GM12878 (cell line): ENCODE results near the gene CNOT11. TPM values are rescaled to one million over a fixed set of nuclear protein-coding genes. Genes with fewer than 3 reads are reported as not detected.

Experiments
- ATAC-seq: fragments of 200-7000 bp; cut with Tn5 transposase; 3 replicates; pipeline ENCODE4 v1.9.1; 2020; ENCODE audit warnings: mild to moderate bottlenecking, moderate library complexity
- BruUV-seq: library from RNA; stranded (reverse); fragments of 400-500 nt; replicated peaks from 2 replicates; lab custom pipeline; 2021; lab: Mats Ljungman, UMichigan
- CTCF ChIA-PET: fragments of 300-600 bp; sonication (Branson Sonifier 250); formaldehyde crosslinking; extraction: SDS; loops from one replicate; lab custom pipeline; 2021; ENCODE audit warnings: inconsistent platforms; lab: Yijun Ruan, JAX
- POLR2A ChIA-PET: fragments of 350-600 bp; formaldehyde crosslinking; extraction: SDS; loops from one replicate; lab custom pipeline; 2021; ENCODE audit warnings: inconsistent platforms; lab: Charles Lee
- RAD21 ChIA-PET: fragments of 300-600 bp; sonication (Branson Sonifier 250); formaldehyde crosslinking; loops from one replicate; lab custom pipeline; 2023; ENCODE audit warnings: antibody characterized with exemption; ENCODE audit not compliant: unreplicated experiment; lab: Charles Lee
- SMC1A ChIA-PET: fragments of 300-600 bp; sonication (Branson Sonifier 250); formaldehyde crosslinking; loops from one replicate; lab custom pipeline; 2023; ENCODE audit not compliant: unreplicated experiment, uncharacterized antibody; lab: Charles Lee
- DNase-seq: peaks from one replicate; pipeline ENCODE4 v3.0.0-alpha.2; 2011; ENCODE audit warnings: low read depth, low spot score
- FAIRE-seq: peaks from 3 replicates; lab custom pipeline; 2011; peaks lifted over from hg19 to GRCh38; lab: Jason Lieb, UNC
- H2AFZ ChIP-seq: 2 replicates; pipeline ENCODE4 v1.6.0; 2011; ENCODE audit warnings: low read depth, low read length, control low read depth; ENCODE audit not compliant: control insufficient read depth
- H3K27ac ChIP-seq: 2 replicates; pipeline ENCODE4 v1.5.1; 2011; ENCODE audit warnings: control low read depth; ENCODE audit not compliant: control insufficient read depth, insufficient read depth
- H3K27me3 ChIP-seq, 2 experiments: replicated peaks in 1 of 2; 2 replicates each; pipeline versions ENCODE4 v1.6.0 to v1.6.1; 2011; ENCODE audit warnings: low read length in 1 of 2; ENCODE audit not compliant: control insufficient read depth in 2 of 2, insufficient read depth in 2 of 2
- H3K36me3 ChIP-seq, 2 experiments: 2 replicates each; pipeline ENCODE4 v1.5.1; 2011; ENCODE audit warnings: low read length in 1 of 2; ENCODE audit not compliant: control insufficient read depth in 2 of 2, insufficient read depth in 2 of 2
- H3K4me1 ChIP-seq: 2 replicates; pipeline ENCODE4 v1.6.1; 2011; ENCODE audit warnings: mild to moderate bottlenecking, low read length, moderate library complexity, mixed read lengths; ENCODE audit not compliant: control insufficient read depth, insufficient read depth
- H3K4me2 ChIP-seq: 2 replicates; pipeline ENCODE4 v1.6.0; 2011; ENCODE audit warnings: control low read depth; ENCODE audit not compliant: control insufficient read depth, insufficient read depth
- H3K4me3 ChIP-seq: fragments of 200-600 bp; sonication (generic); 2 replicates; pipeline ENCODE4 v1.5.1; 2016
- H3K79me2 ChIP-seq: 2 replicates; pipeline ENCODE4 v1.6.0; 2011; ENCODE audit warnings: low read length; ENCODE audit not compliant: control insufficient read depth, insufficient read depth
- H3K9ac ChIP-seq: 2 replicates; pipeline ENCODE4 v1.8.0; 2011; ENCODE audit warnings: low read length, control low read depth, mixed read lengths; ENCODE audit not compliant: control insufficient read depth, insufficient read depth
- H3K9me3 ChIP-seq: replicated peaks from 3 replicates; pipeline ENCODE4 v1.5.1; 2011; ENCODE audit warnings: mild to moderate bottlenecking, low read length; ENCODE audit not compliant: control insufficient read depth, insufficient read depth
- H4K20me1 ChIP-seq: 2 replicates; pipeline ENCODE4 v1.6.0; 2011; ENCODE audit not compliant: control insufficient read depth, insufficient read depth
- ATF7 ChIP-seq: fragments of 450-650 bp; IDR thresholded peaks from 2 replicates; pipeline ENCODE4 v1.6.1; 2016; ENCODE audit warnings: low read depth, mild to moderate bottlenecking
- BHLHE40 ChIP-seq, 2 experiments: fragments of 450-650 bp in 1 of 2; IDR thresholded peaks; 2 replicates each; pipeline ENCODE4 v1.6.1; 2011 to 2017; ENCODE audit warnings: low read depth in 2 of 2, borderline replicate concordance in 1 of 2, improper control_type of control experiment in 1 of 2, low read length in 1 of 2, mild to moderate bottlenecking in 1 of 2
- DPF2 ChIP-seq: fragments of 450-650 bp; IDR thresholded peaks from 2 replicates; pipeline ENCODE4 v1.6.1; 2017; ENCODE audit warnings: mild to moderate bottlenecking
- HDGF ChIP-seq: fragments of 450-650 bp; IDR thresholded peaks from 2 replicates; pipeline ENCODE4 v1.6.1; 2016; ENCODE audit warnings: antibody characterized with exemption
- IKZF1 ChIP-seq: fragments of 450-650 bp; conservative IDR thresholded peaks from 2 replicates; pipeline ENCODE4 v1.6.1; 2017; ENCODE audit warnings: antibody characterized with exemption, mild to moderate bottlenecking
- KDM1A ChIP-seq: fragments of 200-600 bp; sonication (generic); IDR thresholded peaks from 2 replicates; pipeline ENCODE4 v1.6.1; 2016; ENCODE audit warnings: borderline replicate concordance
- NBN ChIP-seq: fragments of 450-650 bp; IDR thresholded peaks from 2 replicates; pipeline ENCODE4 v1.6.1; 2016
- NFXL1 ChIP-seq: fragments of 450-650 bp; IDR thresholded peaks from 2 replicates; pipeline ENCODE4 v1.6.1; 2017; ENCODE audit warnings: antibody characterized with exemption, mild to moderate bottlenecking, borderline replicate concordance
- SREBF2 ChIP-seq: IDR thresholded peaks from 2 replicates; pipeline ENCODE4 v1.6.1; 2012; ENCODE audit warnings: mild to moderate bottlenecking, low read length
- STAT3 ChIP-seq: IDR thresholded peaks from 2 replicates; pipeline ENCODE4 v1.6.1; 2011; ENCODE audit warnings: low read depth, low read length, improper control_type of control experiment
- TCF3 ChIP-seq: IDR thresholded peaks from 2 replicates; pipeline ENCODE4 v1.6.1; 2012; ENCODE audit warnings: low read depth, mild to moderate bottlenecking, low read length, borderline replicate concordance; ENCODE audit not compliant: insufficient read depth
- WGBS: methylation state at CpG from one replicate; pipeline ENCODE4 v1.1.6; 2016; ENCODE audit warnings: low lambda C conversion rate; ENCODE audit not compliant: insufficient replicate concordance, insufficient coverage; ENCODE audit errors: missing lambda C conversion rate; 5-methylcytosine and 5-hydroxymethylcytosine counted together
- in situ Hi-C: fragments of 300-500 bp; cut with MboI; formaldehyde crosslinking; loops from 9 replicates; pipeline ENCODE4 v1.14.3; 2018; ENCODE audit warnings: mixed read lengths
- intact Hi-C: fragments of 100-400 bp; cut with micrococcal nuclease; formaldehyde crosslinking; loops from one replicate; pipeline ENCODE4 v1.14.2; 2022; ENCODE audit not compliant: unreplicated experiment
- polyA plus RNA-seq, 11 experiments: library from polyadenylated mRNA; depleted of rRNA in 4 of 11; unstranded in 6 of 11; stranded (reverse) in 5 of 11; fragments of >200 nt; fragmentation: Nextera tagmentation in 4 of 11; fragmentation: Illumina TruSeq in 1 of 11; extraction: Ambion mirVana in 4 of 11; extraction: Trizol in 1 of 11; gene quantifications; 1 replicate in 1 of 11; 2 replicates in 10 of 11; pipeline versions ENCODE4 v1.2.1 to v1.2.3, GENCODE V29; 2011 to 2016; ENCODE audit warnings: inconsistent platforms in 2 of 11, missing spikeins in 2 of 11, low read depth in 1 of 11
- total RNA-seq, 4 experiments: library from RNA; depleted of rRNA in 3 of 4; stranded (reverse); fragments of >200 nt in 3 of 4; fragmentation: Illumina TruSeq in 1 of 4; extraction: Trizol in 1 of 4; gene quantifications; 2 replicates each; pipeline versions ENCODE4 v1.2.1 to v1.2.3, GENCODE V29; 2013 to 2021
- TF ChIP-seq, protein P1 (sequence below): IDR thresholded peaks from 2 replicates; pipeline ENCODE4 v1.6.1; 2011; ENCODE audit warnings: borderline replicate concordance, low read depth, mild to moderate bottlenecking, moderate library complexity, low read length; ENCODE audit not compliant: insufficient read depth, poor library complexity, severe bottlenecking
- TF ChIP-seq, protein P2 (sequence below): fragments of 150-350 bp; IDR thresholded peaks from 2 replicates; pipeline ENCODE4 v1.6.1; 2014; ENCODE audit warnings: mild to moderate bottlenecking, low read depth, low read length
- TF ChIP-seq, protein P3 (sequence below): fragments of 450-650 bp; IDR thresholded peaks from 2 replicates; pipeline ENCODE4 v1.6.1; 2014; ENCODE audit warnings: mild to moderate bottlenecking
- TF ChIP-seq, protein P4 (sequence below): fragments of 450-650 bp; IDR thresholded peaks from 2 replicates; pipeline ENCODE4 v1.6.1; 2017; ENCODE audit warnings: antibody characterized with exemption, mild to moderate bottlenecking, moderate library complexity

The CNOT11 gene
- total and polyA plus RNA-seq, 10 of the 15 experiments (the other 5 are each of a cell fraction or from before 2014, with no cell fraction given) = 10.8 to 111 (median 50.5) TPM

DNA sequence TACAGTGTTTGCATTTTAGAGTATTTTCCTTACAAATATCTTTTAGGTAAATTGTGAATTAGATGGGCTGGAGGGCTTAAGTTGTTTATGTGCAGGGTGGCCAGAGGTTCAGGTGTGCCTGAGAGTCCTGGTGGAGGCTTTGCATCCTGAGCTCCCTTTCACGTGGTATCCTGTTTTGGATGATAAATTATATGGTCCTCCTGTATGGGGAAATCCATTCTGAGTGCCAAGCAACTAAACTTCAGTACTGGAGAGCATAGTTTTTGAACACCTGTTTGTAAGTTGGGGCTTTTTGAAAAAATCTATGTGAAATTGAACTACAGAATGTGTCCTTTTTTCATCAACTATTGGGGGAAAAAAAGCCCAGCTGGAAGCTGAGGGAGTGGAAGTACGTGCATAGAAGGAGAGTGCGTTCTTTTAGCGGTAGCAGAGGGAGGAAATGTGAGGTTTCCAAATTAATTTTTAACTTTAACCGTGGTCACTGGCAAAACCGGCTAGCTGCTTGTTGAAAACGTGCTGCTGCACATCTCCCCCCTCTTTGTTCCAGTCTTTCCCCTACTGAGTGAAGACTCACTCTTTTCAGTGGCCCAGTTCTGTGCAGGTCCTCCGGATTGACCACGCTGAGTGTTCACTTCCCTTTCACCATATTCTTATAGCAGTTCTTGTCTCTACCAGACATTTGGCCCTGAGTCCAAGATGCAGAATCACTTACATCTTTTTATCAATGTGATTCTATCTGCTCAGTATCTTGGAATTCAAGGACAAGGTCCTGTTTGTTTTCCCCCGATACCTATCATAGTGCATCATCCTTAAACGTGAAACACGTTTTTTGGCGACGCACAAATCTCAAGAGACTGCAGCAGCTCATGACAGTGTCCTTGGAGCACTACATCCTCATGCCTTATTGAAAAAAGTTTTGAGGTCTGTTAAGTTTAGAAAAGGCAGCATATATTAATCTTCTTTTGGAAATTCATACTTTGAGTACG, 15.3 kb downstream of the CNOT11 start:
- 82% methylated on average over 15 of the region's 15 CpGs for WGBS
- peak; percentile 77 for ATAC-seq
- TF ChIP-seq IKZF1 (peak; percentile 63), NFXL1 (no peak), STAT3 (no peak), NBN (peak; percentile 39; the same call in 1 of the 2 replicates), ATF7 (0 out of 2 replicates have a peak, but pooled peaks have one; percentile 25), SREBF2 (no peak), TCF3 (no peak), BHLHE40 (IDR thresholded peaks at IDR 0.05; ENCODE audit: borderline replicate concordance in 1 of 2, low read depth in 2 of 2, low read length in 1 of 2) (peak; percentile 89 to 92), HDGF (no peak), DPF2 (no peak), KDM1A (no peak)
- TF ChIP-seq, protein P1, sequence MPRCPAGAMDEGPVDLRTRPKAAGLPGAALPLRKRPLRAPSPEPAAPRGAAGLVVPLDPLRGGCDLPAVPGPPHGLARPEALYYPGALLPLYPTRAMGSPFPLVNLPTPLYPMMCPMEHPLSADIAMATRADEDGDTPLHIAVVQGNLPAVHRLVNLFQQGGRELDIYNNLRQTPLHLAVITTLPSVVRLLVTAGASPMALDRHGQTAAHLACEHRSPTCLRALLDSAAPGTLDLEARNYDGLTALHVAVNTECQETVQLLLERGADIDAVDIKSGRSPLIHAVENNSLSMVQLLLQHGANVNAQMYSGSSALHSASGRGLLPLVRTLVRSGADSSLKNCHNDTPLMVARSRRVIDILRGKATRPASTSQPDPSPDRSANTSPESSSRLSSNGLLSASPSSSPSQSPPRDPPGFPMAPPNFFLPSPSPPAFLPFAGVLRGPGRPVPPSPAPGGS = no peak
- TF ChIP-seq, protein P2, sequence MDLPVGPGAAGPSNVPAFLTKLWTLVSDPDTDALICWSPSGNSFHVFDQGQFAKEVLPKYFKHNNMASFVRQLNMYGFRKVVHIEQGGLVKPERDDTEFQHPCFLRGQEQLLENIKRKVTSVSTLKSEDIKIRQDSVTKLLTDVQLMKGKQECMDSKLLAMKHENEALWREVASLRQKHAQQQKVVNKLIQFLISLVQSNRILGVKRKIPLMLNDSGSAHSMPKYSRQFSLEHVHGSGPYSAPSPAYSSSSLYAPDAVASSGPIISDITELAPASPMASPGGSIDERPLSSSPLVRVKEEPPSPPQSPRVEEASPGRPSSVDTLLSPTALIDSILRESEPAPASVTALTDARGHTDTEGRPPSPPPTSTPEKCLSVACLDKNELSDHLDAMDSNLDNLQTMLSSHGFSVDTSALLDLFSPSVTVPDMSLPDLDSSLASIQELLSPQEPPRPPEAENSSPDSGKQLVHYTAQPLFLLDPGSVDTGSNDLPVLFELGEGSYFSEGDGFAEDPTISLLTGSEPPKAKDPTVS = no peak
- TF ChIP-seq, protein P3, sequence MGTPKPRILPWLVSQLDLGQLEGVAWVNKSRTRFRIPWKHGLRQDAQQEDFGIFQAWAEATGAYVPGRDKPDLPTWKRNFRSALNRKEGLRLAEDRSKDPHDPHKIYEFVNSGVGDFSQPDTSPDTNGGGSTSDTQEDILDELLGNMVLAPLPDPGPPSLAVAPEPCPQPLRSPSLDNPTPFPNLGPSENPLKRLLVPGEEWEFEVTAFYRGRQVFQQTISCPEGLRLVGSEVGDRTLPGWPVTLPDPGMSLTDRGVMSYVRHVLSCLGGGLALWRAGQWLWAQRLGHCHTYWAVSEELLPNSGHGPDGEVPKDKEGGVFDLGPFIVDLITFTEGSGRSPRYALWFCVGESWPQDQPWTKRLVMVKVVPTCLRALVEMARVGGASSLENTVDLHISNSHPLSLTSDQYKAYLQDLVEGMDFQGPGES = no peak
- TF ChIP-seq, protein P4, sequence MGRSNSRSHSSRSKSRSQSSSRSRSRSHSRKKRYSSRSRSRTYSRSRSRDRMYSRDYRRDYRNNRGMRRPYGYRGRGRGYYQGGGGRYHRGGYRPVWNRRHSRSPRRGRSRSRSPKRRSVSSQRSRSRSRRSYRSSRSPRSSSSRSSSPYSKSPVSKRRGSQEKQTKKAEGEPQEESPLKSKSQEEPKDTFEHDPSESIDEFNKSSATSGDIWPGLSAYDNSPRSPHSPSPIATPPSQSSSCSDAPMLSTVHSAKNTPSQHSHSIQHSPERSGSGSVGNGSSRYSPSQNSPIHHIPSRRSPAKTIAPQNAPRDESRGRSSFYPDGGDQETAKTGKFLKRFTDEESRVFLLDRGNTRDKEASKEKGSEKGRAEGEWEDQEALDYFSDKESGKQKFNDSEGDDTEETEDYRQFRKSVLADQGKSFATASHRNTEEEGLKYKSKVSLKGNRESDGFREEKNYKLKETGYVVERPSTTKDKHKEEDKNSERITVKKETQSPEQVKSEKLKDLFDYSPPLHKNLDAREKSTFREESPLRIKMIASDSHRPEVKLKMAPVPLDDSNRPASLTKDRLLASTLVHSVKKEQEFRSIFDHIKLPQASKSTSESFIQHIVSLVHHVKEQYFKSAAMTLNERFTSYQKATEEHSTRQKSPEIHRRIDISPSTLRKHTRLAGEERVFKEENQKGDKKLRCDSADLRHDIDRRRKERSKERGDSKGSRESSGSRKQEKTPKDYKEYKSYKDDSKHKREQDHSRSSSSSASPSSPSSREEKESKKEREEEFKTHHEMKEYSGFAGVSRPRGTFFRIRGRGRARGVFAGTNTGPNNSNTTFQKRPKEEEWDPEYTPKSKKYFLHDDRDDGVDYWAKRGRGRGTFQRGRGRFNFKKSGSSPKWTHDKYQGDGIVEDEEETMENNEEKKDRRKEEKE = no peak

More for the DNA sequence above, 15.3 kb downstream of the CNOT11 start:
- H4K20me1 ChIP-seq = no peaks in the 10 kb centered on the region
- no peak overlapping the region for H3K27ac ChIP-seq
- no peak overlapping the region for H2AFZ ChIP-seq
- H3K79me2 ChIP-seq = no peaks in the 10 kb centered on the region
- DNase-seq (peak; percentile 42), FAIRE-seq (no peak)
- ChIA-PET RAD21 (interaction anchor here (0.6 to 1.3 kb wide), 4 partner anchors 8 to 355 kb away, joined by 3 to 12 read pairs (median 3); partner anchors contain the start of genes CNOT11 and RNF149), POLR2A (interaction anchor here (0.6 to 2.3 kb wide), 5 partner anchors 9 to 444 kb away, joined by 3 to 14 read pairs (median 4); partner anchors contain the start of genes CNOT11 and RNF149), SMC1A (interaction anchor here (1.0 to 3.1 kb wide), 7 partner anchors 9 to 485 kb away, joined by 3 to 17 read pairs (median 4); partner anchors contain the start of gene CNOT11), CTCF (interaction anchor here (0.7 to 1.1 kb wide), 6 partner anchors 12 to 255 kb away, joined by 3 to 4 read pairs (median 3); no protein-coding TSS in a partner anchor)
- no TSS peak for BruUV-seq
- H3K27me3 ChIP-seq = no peaks in the 10 kb centered on the region
- no peak overlapping the region for H3K9ac ChIP-seq
- no peak overlapping the region for H3K4me3 ChIP-seq
- peaks cover 8 to 34% of the 10 kb centered on the region in 2 experiments for H3K36me3 ChIP-seq
- H3K4me1 ChIP-seq = peaks cover 11% of the 10 kb centered on the region
- no peaks in the 10 kb centered on the region for H3K9me3 ChIP-seq
- H3K4me2 ChIP-seq = no peak overlapping the region
- intact Hi-C loops = no loop called here
- in situ Hi-C loops = no loop called here
